NCI-H82 treated with DMSO at 0.1 percent for 48 hours (cell line): ENCODE results near the gene EEF1E1.
"Not testable (repeated sequence)": the region's sequence is repeated elsewhere in the genome, so short reads cannot be mapped to it uniquely, and the experiment has no call there.

Experiments used
- DNase-seq: peaks from one replicate; lab custom pipeline; 2025; ENCODE audit not compliant: unreplicated experiment; lab: John Stamatoyannopoulos, UW

Gene EEF1E1

DNA sequence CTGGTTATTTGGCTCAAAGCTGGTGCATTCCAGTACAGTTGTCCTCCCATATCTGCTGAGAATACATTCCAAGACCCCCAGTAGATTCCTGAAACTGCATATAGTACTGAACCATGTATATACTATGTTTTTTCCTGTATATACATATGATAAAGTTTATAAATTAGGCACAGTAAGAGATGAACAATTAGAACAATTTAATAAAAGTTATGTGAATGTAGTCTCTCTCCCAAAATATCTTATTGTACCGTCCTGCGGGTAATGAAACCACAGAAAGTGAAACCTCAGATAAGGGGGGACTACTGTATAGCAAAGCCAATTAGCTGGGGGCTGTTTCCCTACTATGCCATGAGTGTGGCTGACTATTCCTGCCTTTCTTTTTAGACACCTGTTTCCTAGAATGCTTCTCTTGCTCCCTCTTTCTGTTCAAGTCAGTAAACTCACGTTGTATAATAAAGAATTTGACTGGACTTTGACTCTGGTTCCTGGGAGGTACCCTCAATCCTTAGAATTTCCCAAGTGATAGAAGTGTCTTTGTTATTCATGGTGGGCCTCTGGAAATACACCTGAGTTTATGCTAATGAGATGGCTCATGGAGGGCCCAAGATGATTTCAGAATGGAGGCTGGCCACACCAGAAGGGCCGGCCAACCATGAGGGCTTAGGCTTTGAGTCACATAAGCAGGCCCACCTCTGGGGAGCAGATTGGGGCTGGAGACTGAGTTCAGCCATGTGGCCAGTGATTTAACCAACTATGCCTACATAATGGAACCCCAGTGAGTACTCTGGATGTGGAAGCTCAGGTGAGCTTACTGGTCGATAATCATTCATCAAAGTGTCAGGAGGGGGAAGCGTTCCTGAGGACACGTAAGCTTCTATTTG, 37.5 kb downstream of the EEF1E1 start:
- DNase-seq: no peak

DNA sequence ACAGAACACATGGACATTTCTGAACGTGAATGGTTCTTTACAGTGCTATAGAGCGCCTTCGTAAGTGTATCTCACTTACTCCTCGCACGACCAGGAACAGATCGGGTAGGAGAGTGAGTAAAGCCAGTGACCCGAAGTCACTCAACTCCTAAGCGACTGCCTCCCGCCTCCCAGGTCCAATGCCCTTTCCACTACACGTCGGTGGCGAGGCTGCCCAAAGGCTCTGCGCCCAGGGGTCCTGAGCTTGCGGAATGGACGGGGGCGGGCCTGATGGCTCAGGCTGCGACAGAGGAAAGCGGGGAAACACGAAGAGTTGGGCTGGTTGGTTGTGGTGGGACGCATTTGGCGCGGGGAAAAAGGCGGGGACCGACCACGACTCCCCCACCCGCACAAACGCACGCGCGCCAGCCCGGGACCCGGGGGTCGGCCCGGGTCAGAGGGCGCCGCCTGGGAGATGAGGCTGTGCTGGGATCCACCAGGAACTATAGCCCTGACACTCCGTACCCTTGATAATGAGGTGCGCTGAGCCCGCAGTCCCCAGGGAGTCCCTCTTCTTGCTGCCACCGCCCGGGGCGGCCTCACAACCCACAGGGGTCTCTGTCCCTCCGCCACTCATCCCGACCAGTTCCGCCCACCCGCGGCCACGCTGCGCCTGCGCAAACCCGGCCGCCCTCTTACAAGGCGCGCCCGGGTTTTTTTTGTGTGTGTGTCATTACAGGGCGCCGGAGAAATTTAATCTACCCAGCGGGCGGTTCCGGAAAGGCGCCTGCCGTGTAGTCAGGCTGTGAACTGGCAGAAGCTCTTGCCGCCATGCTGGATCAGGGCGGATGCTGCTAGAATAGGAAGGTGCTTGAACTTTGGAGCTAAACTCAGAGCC, 38.3 kb downstream of the EEF1E1 start, which contains the start of gene BLOC1S5:
Gene BLOC1S5 (minus strand): TSS at position 629 of the 877 bp plus-strand sequence. CDS start 13 bp downstream, at position 616.
- peak; percentile 95 for DNase-seq

DNA sequence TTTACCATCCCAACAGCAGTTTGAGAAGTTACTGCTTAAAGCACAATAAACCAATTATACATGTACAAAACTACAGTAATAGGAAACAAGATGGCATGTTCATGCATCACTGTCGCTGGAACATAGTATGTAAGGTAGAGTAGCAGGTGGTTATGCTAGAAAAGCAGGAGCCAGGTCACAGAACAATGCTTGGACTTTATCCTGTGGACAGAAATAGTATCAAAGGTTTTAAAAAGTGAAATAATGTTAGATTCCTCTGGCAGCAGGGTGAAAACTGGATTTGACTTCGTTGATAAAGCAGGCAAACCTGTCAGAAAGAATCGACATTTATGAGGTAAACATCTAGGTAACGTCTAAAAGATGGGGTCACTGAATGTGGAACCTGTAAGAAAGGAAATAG, 40.6 kb downstream of the EEF1E1 start:
- DNase-seq: no peak

DNA sequence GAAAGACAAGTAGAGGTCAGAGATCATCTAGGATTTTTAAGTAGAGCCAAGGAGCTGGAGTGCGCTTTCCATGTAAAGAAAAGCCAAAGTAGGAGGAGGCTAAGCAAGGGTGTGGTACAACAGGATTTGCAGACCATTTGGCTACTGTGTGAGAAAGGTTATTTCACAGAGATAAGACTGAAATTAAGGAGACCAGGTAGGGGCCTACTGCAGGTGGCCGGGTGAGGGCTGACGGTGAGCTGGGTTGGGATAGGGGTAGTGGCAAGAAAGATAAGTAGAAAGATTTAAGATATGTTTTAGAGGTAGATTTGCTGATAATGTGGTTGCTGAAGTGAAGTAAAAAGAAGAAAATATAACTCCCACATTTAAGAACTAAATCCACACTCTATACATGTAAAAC, 42.0 kb downstream of the EEF1E1 start:
- DNase-seq: no peak

DNA sequence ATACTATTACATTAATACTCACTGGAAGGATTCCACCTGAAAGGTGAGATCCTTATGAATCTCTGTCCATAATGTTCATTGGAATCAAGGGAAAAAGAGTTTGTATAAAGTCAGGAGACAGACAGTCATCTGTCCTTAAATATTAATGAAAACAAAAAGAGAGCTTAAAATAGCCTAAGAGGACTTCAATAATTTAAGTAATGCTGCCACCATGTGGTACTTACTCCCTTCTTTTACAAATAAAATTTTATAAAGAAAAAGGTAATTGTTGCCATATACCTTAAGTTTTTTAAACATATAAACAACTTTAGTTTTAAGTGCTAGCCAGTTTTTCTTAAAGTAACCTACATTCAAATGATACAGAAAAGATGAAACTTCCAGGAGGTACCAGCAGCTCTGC, 43.2 kb downstream of the EEF1E1 start:
- no peak for DNase-seq

DNA sequence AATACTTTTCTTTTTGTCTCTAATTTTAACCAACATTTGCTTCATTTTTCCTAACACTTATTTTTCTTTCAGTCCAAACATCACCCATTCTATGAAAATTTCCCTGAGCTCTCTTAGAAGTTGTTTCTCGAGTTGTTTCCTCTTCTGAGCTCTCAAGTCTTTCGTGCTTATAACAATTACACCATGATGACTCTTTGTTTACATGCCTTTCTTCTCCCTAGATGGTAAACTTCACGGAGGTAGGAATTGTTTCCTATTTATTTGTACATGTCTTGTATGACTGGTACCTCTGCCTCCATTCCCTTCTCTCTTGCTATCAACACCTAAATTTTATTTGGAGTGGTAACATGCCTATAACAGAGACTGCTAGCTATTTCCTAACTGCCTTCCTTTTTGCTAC, 44.6 kb downstream of the EEF1E1 start:
- no peak for DNase-seq

DNA sequence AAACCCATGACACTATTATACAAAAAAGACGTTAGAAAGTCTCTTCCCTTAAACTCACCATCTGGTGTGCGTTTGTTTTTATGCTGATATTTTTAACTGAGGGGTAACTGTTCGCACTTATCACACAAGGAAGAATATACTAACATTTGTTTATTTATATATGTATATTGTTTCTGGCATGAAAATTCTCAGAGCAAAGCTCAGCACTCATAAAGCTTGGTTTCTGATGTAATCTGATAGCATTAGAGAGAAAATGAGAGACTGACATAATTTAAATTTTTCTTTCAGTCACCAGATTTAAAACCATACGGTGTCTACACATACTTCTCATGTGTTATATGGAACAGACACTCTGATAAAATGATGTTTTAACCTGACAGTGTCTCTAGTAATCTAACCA, 45.1 kb downstream of the EEF1E1 start:
- no peak for DNase-seq

DNA sequence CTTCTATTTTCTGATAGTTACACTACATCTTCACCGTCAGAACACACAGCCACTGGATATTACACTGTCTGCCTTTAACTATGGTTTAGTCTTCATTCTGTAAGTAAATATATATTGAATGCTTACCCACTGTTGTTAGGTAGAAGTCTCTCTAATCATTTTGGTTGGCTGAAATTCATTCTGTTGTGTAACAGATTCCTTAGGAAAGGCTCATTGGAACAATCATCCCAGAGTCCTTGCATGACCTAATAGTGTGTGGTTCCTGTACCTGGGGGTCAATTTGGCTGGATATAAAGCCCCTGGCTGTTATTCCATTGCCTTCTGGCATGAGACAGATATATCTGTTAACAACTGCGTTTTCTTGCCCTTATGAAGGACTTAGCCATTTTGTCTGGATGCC, 48.1 kb downstream of the EEF1E1 start:
- DNase-seq: no peak

DNA sequence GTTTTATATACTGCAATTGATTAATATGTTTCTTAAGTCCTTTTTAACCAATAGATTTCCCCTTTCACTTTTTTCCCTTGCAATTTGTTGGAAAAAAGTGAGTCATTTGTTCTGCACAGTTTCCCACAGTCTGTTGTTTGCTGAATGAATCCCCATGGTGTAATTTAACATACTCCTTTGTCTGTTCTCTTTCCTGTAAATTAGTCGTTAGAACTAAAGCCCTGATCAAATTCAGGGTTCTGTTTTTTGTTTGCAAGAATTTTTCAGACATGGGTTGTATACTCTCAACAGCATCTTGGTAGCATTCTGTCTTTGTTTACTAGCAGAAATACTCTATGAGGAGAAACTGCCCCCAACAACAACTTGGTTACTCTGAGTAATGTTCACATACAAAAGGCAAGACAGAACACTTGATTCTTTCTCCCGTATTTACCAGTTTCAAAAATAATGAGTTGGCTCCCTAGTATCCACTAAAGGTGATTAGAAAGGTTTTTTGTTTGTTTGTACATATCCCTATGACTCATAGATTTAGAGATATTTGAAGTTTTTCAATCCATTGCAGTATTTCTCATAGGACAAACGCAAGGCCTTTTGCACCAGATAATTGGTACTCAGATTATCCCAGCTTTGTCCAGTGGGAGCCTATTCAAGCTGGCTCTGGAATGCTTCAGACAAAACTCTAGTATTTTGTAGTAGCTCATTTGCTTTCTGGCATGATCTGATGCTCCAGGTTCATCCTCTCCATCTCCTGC, 54.6 kb downstream of the EEF1E1 start:
- no peak for DNase-seq

DNA sequence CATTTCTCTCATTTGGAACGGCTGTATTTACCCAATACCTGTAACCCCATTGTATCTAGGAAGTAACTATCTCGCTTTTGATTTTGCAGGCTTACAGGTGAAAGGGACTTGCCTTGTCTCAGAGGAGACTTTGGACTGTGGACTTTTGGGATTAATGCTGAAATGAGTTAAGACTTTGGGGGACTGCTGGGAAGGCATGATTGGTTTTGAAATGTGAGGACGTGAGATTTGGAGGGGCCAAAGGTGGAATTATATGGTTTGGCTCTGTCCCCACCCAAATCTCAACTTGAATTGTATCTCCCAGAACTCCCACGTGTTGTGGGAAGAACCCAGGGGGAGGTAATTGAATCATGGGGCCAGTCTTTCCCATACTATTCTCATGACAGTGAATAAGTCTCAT, 56.6 kb downstream of the EEF1E1 start:
- DNase-seq: not testable (repeated sequence)

DNA sequence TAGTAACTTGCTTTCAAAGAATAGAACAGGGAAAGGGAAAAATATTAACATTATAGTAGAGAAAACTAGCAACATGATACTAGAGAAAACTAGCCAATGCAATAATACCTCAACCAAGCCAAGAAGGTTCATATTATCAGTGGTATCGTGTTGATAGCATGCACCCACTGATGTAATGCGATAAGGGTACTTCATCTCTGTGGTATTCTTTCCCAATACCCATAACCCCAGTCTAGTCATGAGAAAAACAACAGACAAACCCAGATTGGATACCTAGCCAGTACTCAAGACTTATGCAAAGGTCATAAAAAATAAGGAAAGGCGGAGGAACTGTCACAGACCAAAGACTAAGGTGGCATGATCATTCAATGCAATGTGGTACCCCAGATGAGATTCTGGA, 59.1 kb downstream of the EEF1E1 start:
- no peak for DNase-seq

DNA sequence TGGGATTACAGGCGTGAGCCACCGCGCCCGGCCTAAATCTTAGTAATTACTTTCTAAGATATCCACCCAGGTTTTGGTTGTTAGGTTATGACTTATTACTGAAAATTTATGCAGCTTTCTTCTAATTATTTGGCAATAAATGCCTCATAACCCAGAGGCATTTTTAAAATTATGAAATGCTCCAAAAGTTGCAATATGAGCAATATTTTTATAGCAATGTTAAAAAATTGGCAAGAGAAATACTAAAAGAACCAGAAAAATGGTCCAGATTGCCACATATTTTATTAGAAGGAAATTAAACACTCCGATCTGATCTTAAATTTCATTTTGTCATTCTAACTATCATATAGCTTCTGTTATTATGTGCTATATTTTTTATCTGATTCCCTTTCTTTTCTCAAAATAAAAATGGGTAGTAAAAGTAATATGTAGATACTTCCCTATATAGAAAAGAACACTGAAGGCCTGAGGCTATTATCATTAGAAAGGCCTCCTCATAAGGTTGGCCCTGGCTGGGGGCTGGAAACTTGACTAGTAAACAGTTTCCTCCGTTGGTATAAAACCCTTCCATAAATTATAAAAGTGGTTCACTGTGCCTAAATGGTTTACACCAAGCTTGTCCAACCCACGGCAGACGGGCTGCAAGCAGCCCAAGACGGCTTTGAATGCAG, 60.3 kb downstream of the EEF1E1 start:
- no peak for DNase-seq

DNA sequence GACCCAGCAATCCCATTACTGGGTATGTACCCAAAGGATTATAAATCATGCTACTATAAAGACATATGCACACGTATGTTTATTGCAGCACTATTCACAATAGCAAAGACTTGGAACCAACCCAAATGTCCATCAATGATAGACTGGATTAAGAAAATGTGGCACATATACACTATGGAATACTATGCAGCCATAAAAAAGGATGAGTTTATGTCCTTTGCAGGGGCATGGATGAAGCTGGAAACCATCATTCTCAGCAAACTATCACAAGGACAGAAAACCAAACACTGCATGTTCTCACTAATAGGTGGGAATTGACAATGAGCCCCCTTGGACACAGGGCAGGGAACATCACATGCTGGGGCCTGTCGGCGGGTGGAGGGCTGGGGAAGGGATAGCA, 68.2 kb downstream of the EEF1E1 start:
- not testable (repeated sequence) for DNase-seq

DNA sequence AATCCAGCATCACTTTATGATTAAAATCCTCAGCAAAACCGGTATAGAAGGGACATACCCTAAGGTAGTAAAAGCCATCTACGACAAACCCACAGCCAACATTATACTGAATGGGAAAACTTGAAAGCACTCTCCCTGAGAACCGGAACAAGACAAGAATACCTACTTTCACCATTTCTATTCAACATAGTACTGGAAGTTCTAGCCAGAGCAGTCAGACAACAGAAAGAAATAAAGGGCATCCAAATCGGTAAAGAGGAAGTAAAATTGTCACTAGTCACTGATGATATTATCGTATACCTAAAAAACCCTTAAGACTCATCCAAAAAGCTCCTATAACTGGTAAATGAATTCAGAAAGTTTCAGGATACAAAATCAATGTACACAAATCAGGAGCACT, 71.4 kb downstream of the EEF1E1 start:
- DNase-seq: no peak
